ENCODE results near the gene ATP5PB. TPM values are rescaled to one million over a fixed set of nuclear protein-coding genes. Genes with fewer than 3 reads are reported as not detected.
A peak's percentile ranks its signal among the peaks of the same experiment; 100 is the strongest.

ATP5PB gene
- 100 to 1,000 TPM; 128 to 152 (median 148) TPM for total RNA-seq
- long read RNA-seq, transcript ATP5PB-202 (7 exons, 3,156 nt) = major isoform, 68 of 77 reads
- long read RNA-seq, partial matches to known transcripts = 6 of 77 reads
- long read RNA-seq, other reads (novel, unspliced or antisense) = 2 of 77 reads

GRCh38 chr1:111448918-111449702 lies at the start of gene ATP5PB, which contains the start of gene WDR77:
TSS of gene ATP5PB (plus strand) at chr1:111449464. CDS start at chr1:111449542, 78 bp downstream.
TSS of gene WDR77 (minus strand) at chr1:111449256. CDS start at chr1:111449169, 87 bp downstream.
- peak; percentile 94 to 99 (median 97) for ATAC-seq
- H3K36me3 ChIP-seq = peaks cover 0 to 21% (median under 1%) of the 10 kb centered on the region in 4 donors
- WGBS (ENCODE audit: insufficient coverage, low coverage, low lambda C conversion rate, missing lambda C conversion rate) = under 1% methylated on average over 36 of the region's 54 CpGs
- peak; percentile 92 to 97 (median 95) for DNase-seq
- no peaks in the 10 kb centered on the region for H3K9me3 ChIP-seq
- TF ChIP-seq CTCF (IDR thresholded peaks at IDR 0.05) = no peak
- peak; percentile 59 for TF ChIP-seq POLR2A (IDR thresholded peaks at IDR 0.05)
- H3K4me3 ChIP-seq = peak within 1 kb of the TSS; percentile 87 to 92 (median 90)
- peaks cover 0 to 23% (median 6%) of the 10 kb centered on the region in 4 donors for H3K4me1 ChIP-seq
- H3K27me3 ChIP-seq = no peaks in the 10 kb centered on the region
- peak within 1 kb of the TSS; percentile 65 to 73 (median 71) for H3K27ac ChIP-seq
- intact Hi-C loops (cut with DNase I) = no loop called here

- no peaks in the 10 kb centered on the region for H3K36me3 ChIP-seq
- DNase-seq (peak in 1 of 3 donors; percentile 58), ATAC-seq (peak; percentile 69 to 85 (median 81))
- no peaks in the 10 kb centered on the region for H3K27me3 ChIP-seq
- no peak overlapping the region for H3K27ac ChIP-seq
- no peaks in the 10 kb centered on the region for H3K9me3 ChIP-seq
- WGBS (ENCODE audit: insufficient coverage, low coverage, low lambda C conversion rate, missing lambda C conversion rate) = 17% methylated on average over 9 of the region's 9 CpGs
- no peak overlapping the region for H3K4me3 ChIP-seq
- intact Hi-C loops (cut with DNase I) = no loop called here
- peak; percentile 68 to 80 (median 72) for TF ChIP-seq CTCF (IDR thresholded peaks at IDR 0.05)
- no peak for TF ChIP-seq POLR2A (IDR thresholded peaks at IDR 0.05)
- H3K4me1 ChIP-seq = no peaks in the 10 kb centered on the region
These were observed 49.3 kb upstream of the ATP5PB start for GRCh38 chr1:111399792-111400610.

- Histone ChIP-seq H3K27me3 (no peaks in the 10 kb centered on the region), H3K4me3 (no peak overlapping the region), H3K27ac (no peak overlapping the region), H3K9me3 (no peaks in the 10 kb centered on the region), H3K4me1 (no peaks in the 10 kb centered on the region), H3K36me3 (no peaks in the 10 kb centered on the region)
- 74% methylated on average over 5 of the region's 5 CpGs for WGBS (ENCODE audit: insufficient coverage, low coverage, low lambda C conversion rate, missing lambda C conversion rate)
- ATAC-seq (no peak), DNase-seq (no peak)
- intact Hi-C loops (cut with DNase I) = no loop called here
- TF ChIP-seq CTCF (IDR thresholded peaks at IDR 0.05) = no peak
- no peak for TF ChIP-seq POLR2A (IDR thresholded peaks at IDR 0.05)
These were observed 47.2 kb upstream of the ATP5PB start for GRCh38 chr1:111402083-111402482.

GRCh38 chr1:111404588-111404987 lies 44.7 kb upstream of the ATP5PB start:
- Histone ChIP-seq H3K4me1 (no peaks in the 10 kb centered on the region), H3K36me3 (no peaks in the 10 kb centered on the region), H3K27me3 (no peaks in the 10 kb centered on the region), H3K9me3 (no peaks in the 10 kb centered on the region), H3K4me3 (no peak overlapping the region), H3K27ac (no peak overlapping the region)
- no peak for TF ChIP-seq CTCF (IDR thresholded peaks at IDR 0.05)
- no peak for TF ChIP-seq POLR2A (IDR thresholded peaks at IDR 0.05)
- intact Hi-C loops (cut with DNase I) = no loop called here
- no peak for ATAC-seq
- 81% methylated on average over 4 of the region's 4 CpGs for WGBS (ENCODE audit: insufficient coverage, low coverage, low lambda C conversion rate, missing lambda C conversion rate)
- DNase-seq = no peak

All from right lobe of liver (tissue), 6 donors.